Skeletal muscle satellite cell (primary cell): ENCODE measurements around the gene AR.
"Not testable (repeated sequence)": the region's sequence is repeated elsewhere in the genome, so short reads cannot be mapped to it uniquely, and the experiment has no call there.

Experiments used
- H3K27me3 ChIP-seq: 2 replicates; pipeline ENCODE4 v1.7.0; 2013; ENCODE audit warnings: low read length; ENCODE audit not compliant: control insufficient read depth, insufficient read depth
- H3K36me3 ChIP-seq: 2 replicates; pipeline ENCODE4 v1.7.0; 2013; ENCODE audit warnings: mild to moderate bottlenecking, control low read depth, low read length; ENCODE audit not compliant: insufficient read depth
- H3K4me1 ChIP-seq: 2 replicates; pipeline ENCODE4 v1.7.0; 2013; ENCODE audit warnings: low read length; ENCODE audit not compliant: control insufficient read depth, insufficient read depth
- H3K4me2 ChIP-seq: 2 replicates; pipeline ENCODE4 v1.7.0; 2013; ENCODE audit warnings: mild to moderate bottlenecking, low read length
- H3K4me3 ChIP-seq: 2 replicates; pipeline ENCODE4 v1.7.0; 2013; ENCODE audit warnings: low read length
- H3K9ac ChIP-seq: 2 replicates; pipeline ENCODE4 v1.7.0; 2013; ENCODE audit warnings: mild to moderate bottlenecking, low read depth, low read length, moderate library complexity
- H3K9me3 ChIP-seq: replicated peaks from 2 replicates; pipeline ENCODE4 v1.7.0; 2013; ENCODE audit warnings: mild to moderate bottlenecking, control low read depth, low read length

The AR gene

GRCh38 chrX:67652543-67652942 lies 108.7 kb downstream of the AR start:
- Histone ChIP-seq H3K4me2 (no peak overlapping the region), H3K4me3 (no peak overlapping the region), H3K9me3 (no peaks in the 10 kb centered on the region), H3K27me3 (no peaks in the 10 kb centered on the region), H3K36me3 (no peaks in the 10 kb centered on the region), H3K4me1 (no peaks in the 10 kb centered on the region), H3K9ac (no peak overlapping the region)

GRCh38 chrX:67654301-67654700 lies 110.5 kb downstream of the AR start:
- no peaks in the 10 kb centered on the region for H3K4me1 ChIP-seq
- H3K9ac ChIP-seq: no peak overlapping the region
- no peaks in the 10 kb centered on the region for H3K27me3 ChIP-seq
- no peaks in the 10 kb centered on the region for H3K36me3 ChIP-seq
- H3K4me2 ChIP-seq: no peak overlapping the region
- H3K9me3 ChIP-seq: no peaks in the 10 kb centered on the region
- H3K4me3 ChIP-seq: no peak overlapping the region

- Histone ChIP-seq H3K27me3 (no peaks in the 10 kb centered on the region), H3K36me3 (no peaks in the 10 kb centered on the region), H3K9me3 (no peaks in the 10 kb centered on the region), H3K4me3 (no peak overlapping the region), H3K4me1 (no peaks in the 10 kb centered on the region), H3K9ac (no peak overlapping the region), H3K4me2 (no peak overlapping the region)
These were observed 121.8 kb downstream of the AR start for GRCh38 chrX:67665583-67665982.

- H3K4me2 ChIP-seq, H3K9me3 ChIP-seq, H3K4me1 ChIP-seq, H3K9ac ChIP-seq, H3K36me3 ChIP-seq, H3K4me3 ChIP-seq, H3K27me3 ChIP-seq: not testable (repeated sequence)
These were observed 126.9 kb downstream of the AR start for GRCh38 chrX:67670717-67671116.

GRCh38 chrX:67673741-67674274 lies 130.0 kb downstream of the AR start:
- H3K9ac ChIP-seq: no peak overlapping the region
- H3K4me2 ChIP-seq: no peak overlapping the region
- no peaks in the 10 kb centered on the region for H3K9me3 ChIP-seq
- H3K4me3 ChIP-seq: no peak overlapping the region
- no peaks in the 10 kb centered on the region for H3K36me3 ChIP-seq
- no peaks in the 10 kb centered on the region for H3K4me1 ChIP-seq
- H3K27me3 ChIP-seq: no peaks in the 10 kb centered on the region

- H3K4me2 ChIP-seq: no peak overlapping the region
- no peak overlapping the region for H3K9ac ChIP-seq
- no peaks in the 10 kb centered on the region for H3K36me3 ChIP-seq
- H3K4me1 ChIP-seq: no peaks in the 10 kb centered on the region
- no peaks in the 10 kb centered on the region for H3K27me3 ChIP-seq
- H3K4me3 ChIP-seq: no peak overlapping the region
- H3K9me3 ChIP-seq: no peaks in the 10 kb centered on the region
These were observed 130.9 kb downstream of the AR start for GRCh38 chrX:67674741-67675140.

DNA sequence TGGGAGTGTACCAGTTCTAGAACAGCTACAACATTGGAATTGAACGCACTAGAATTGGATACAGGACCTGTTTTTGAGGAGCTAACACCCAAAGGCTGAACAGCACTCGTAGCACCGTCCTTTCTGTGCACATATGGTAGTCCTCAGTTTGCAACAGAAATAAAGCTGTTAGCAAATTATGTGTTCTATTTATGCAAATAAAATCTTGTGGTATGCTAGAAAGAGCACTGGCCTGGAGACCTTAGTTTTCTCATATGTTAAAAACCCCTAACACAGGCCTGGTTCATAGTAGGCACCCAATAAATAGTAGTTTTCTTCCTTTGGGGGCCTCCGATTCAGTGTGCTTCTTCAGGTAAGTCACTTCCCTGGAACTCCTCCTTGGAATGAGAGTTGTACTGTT lies 140.3 kb downstream of the AR start:
- Histone ChIP-seq H3K4me1 (no peaks in the 10 kb centered on the region), H3K9me3 (no peaks in the 10 kb centered on the region), H3K27me3 (no peaks in the 10 kb centered on the region), H3K9ac (no peak overlapping the region), H3K36me3 (no peaks in the 10 kb centered on the region), H3K4me3 (no peak overlapping the region), H3K4me2 (no peak overlapping the region)

DNA sequence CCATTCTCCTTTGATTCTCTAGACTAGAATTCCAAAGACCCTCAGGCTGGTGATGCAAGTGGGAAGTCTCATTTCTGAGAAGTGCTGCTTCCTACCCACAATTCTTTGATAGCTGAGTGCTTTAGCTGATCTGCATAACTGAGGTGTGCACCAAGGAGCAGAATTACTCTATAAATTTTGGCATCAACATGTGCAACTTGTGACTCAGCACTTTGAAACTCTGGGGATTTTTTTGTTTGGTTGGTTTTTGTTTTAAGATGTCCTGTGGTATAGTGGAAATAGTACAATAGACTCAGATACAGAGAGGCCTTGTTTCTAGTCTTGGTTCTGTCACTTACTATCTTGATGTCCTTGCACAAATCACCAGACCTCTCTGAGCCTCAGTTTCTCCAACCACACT lies 148.4 kb downstream of the AR start:
- no peaks in the 10 kb centered on the region for H3K9me3 ChIP-seq
- no peak overlapping the region for H3K4me2 ChIP-seq
- no peak overlapping the region for H3K9ac ChIP-seq
- peaks cover 2% of the 10 kb centered on the region for H3K36me3 ChIP-seq
- H3K4me3 ChIP-seq: no peak overlapping the region
- no peaks in the 10 kb centered on the region for H3K27me3 ChIP-seq
- H3K4me1 ChIP-seq: peaks cover 13% of the 10 kb centered on the region

DNA sequence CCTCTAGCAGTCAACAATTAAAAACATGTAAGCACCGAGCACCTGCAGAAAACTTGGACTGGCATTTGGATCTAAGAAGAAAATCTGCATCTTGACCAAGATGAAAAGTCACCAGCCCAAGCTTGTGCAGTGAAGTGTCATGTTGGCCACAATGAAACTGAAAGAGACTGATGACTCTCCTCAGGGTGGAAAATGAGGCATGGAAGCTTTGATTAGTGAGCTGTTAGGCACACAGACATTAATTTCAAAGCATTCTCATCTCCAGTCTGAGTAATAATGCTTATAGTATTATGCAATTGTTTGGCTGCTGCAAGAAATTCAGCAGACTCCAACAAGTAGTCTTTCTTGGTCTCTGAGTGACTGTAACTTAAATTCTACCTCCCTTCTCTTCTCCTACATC lies 150.1 kb downstream of the AR start:
- Histone ChIP-seq H3K4me2 (no peak overlapping the region), H3K36me3 (peaks cover 2% of the 10 kb centered on the region), H3K4me3 (no peak overlapping the region), H3K4me1 (peaks cover 13% of the 10 kb centered on the region), H3K9ac (no peak overlapping the region), H3K9me3 (no peaks in the 10 kb centered on the region), H3K27me3 (no peaks in the 10 kb centered on the region)

GRCh38 chrX:67697452-67697851 lies 153.6 kb downstream of the AR start:
- Histone ChIP-seq H3K4me2 (no peak overlapping the region), H3K4me1 (peaks cover 12% of the 10 kb centered on the region), H3K27me3 (no peaks in the 10 kb centered on the region), H3K4me3 (no peak overlapping the region), H3K36me3 (no peaks in the 10 kb centered on the region), H3K9ac (no peak overlapping the region), H3K9me3 (no peaks in the 10 kb centered on the region)

- H3K4me3 ChIP-seq: no peak overlapping the region
- H3K4me1 ChIP-seq: peaks cover 5% of the 10 kb centered on the region
- H3K9me3 ChIP-seq: no peaks in the 10 kb centered on the region
- H3K36me3 ChIP-seq: no peaks in the 10 kb centered on the region
- no peak overlapping the region for H3K4me2 ChIP-seq
- no peaks in the 10 kb centered on the region for H3K27me3 ChIP-seq
- H3K9ac ChIP-seq: no peak overlapping the region
These were observed 156.8 kb downstream of the AR start for GRCh38 chrX:67700602-67701001.

DNA sequence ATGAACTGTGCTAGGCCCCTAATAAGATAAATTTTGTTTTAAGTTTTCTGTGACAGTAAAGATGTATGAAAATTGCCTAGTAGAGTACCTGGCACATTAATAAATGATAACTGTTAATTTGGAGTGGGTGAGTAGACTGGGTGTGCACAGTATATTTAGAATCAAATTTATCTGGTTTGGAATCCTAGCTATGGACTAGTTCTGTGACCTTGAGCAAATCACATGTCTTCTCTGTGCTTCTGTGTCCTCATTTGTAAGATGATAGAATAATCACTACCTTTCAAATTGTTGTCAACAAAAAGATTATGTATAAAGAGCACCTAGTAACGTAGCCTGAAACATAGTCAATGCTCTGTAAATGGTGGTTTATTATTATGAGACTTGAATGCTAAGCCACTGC lies 170.2 kb downstream of the AR start:
- Histone ChIP-seq H3K27me3 (no peaks in the 10 kb centered on the region), H3K4me1 (no peaks in the 10 kb centered on the region), H3K4me2 (no peak overlapping the region), H3K4me3 (no peak overlapping the region), H3K36me3 (peaks cover 9% of the 10 kb centered on the region), H3K9ac (no peak overlapping the region), H3K9me3 (no peaks in the 10 kb centered on the region)
